HG02885 (cell line): Measurements from ENCODE around the gene TOR2A.
"Not testable (repeated sequence)": the region's sequence is repeated elsewhere in the genome, so short reads cannot be mapped to it uniquely, and the experiment has no call there.

Source experiments
- ATAC-seq: cut with Tn5 transposase; IDR thresholded peaks from one replicate; pipeline ENCODE4 v1.9.1; 2021; ENCODE audit warnings: mild to moderate bottlenecking; ENCODE audit not compliant: unreplicated experiment, poor library complexity

Gene TOR2A

DNA sequence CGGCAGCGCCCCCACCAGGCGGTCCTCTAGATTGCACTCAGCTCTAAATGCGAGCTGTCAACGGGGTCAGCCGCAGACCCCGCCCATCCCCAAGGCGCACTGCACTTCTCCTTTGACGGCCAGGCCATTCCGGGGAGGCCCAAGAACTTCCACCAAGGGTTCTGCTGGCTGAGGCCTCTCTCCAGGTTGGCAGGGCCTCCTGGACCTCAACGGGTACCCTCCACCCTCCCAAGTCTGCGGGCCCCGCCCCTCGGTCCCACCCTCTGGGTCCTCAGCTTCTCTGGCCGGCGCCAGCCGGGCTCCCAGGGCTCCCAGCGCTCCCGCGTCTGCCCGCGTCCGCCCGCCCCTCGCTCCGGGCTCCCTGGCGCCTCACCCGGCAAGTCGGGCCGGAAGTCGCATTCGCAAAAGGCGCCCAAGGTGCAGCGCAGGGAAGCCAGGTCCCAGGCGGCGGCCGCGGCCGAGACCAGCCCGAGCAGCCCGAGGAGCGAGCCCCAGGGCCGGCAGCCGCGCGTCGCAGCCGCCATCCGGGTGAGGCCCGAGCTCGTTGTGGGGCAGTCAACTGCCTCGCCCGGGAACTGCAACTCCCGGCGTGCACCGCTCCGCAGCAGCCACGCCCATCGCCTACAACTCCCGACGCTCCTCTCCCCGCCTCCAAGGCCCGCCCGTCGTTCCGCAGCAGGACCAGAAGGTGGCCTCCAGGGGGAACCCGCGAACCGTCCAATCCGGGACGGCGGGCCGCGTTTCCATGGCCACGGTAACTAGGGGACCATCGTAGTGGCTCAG lies at the start of gene TOR2A:
Gene TOR2A (minus strand): TSS at position 548 of the 783 bp plus-strand sequence. CDS start 24 bp downstream, at position 524.
- ATAC-seq: peak; percentile 89

DNA sequence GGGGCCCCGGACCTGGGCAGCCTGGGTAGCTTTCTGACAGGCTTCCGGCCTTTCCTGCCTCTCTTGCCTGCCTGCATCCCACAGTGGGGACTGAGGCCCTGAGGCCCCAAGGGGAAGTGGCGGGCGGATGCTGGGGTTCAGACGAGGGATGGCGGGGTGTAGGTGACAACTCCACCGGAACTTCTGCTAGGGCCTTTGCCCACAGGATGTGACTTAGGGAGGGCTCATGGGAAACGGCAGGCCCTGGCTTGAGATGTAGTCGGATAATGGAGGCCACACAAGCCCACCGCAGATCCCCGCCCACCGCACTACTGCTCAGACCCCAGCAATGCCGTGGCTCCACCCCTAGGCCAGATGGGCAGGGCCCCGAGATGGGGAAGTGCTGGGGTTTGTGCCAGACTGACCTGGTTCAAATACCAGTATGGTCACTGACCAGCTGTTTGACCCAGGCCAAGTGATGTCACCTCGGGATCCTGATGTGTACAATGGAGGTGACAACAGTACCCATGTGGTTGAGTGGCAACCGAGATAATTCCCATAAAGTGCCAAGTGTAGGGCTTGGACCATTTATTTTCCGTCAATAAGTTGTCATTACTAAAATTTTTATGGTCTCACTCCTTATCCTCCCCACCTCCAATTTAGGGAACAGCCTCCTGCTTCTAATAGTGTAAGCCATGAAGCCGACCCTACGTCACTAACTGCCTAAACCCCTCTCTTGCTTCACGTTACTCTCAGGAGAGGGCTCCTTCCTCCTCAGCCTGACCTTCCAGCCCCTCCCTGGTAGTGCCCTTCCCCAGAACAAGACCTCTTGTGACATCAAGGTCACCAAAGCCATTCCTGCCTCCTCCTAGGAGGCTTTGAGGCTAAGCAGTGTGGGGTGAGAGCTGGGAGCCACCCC lies 48.3 kb upstream of the TOR2A start:
- no peak for ATAC-seq

DNA sequence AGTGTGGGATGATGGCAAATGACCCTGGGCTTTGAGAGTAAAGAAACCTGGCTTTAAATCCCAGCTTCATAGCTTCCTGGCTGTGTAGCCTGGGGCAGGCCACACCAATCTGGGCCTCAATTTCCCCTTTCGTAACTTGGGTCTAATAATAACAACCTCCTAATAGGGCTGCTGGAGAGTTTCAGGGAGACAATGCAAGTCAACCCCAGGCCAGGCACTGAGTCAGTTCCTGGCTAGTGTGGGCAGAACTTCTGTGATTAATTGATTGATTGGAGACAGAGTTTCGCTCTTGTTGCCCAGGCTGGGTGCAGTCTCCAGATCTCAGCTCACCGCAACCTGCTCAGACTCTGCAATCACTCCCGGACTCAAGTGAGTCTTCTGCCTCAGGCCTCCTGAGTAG lies 46.7 kb upstream of the TOR2A start:
- ATAC-seq: no peak

DNA sequence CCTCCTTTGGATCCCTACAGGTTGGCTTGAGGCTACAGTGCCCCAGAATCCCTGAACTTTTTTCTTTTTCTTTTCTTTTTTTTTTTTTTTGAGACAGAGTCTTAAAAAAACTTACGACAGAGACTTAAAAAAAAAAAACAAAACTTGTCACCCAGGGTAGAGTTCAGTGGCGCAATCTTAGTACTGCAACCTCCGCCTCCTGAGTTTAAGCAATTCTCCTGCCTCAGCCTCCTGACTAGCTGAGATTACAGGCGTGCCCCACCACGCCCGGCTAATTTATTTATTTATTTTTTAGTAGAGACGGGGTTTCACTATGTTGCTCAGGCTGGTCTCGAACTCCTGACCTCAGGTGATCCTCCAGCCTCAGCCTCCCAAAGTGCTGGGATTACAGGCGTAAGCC lies 45.8 kb upstream of the TOR2A start:
- ATAC-seq: not testable (repeated sequence)

DNA sequence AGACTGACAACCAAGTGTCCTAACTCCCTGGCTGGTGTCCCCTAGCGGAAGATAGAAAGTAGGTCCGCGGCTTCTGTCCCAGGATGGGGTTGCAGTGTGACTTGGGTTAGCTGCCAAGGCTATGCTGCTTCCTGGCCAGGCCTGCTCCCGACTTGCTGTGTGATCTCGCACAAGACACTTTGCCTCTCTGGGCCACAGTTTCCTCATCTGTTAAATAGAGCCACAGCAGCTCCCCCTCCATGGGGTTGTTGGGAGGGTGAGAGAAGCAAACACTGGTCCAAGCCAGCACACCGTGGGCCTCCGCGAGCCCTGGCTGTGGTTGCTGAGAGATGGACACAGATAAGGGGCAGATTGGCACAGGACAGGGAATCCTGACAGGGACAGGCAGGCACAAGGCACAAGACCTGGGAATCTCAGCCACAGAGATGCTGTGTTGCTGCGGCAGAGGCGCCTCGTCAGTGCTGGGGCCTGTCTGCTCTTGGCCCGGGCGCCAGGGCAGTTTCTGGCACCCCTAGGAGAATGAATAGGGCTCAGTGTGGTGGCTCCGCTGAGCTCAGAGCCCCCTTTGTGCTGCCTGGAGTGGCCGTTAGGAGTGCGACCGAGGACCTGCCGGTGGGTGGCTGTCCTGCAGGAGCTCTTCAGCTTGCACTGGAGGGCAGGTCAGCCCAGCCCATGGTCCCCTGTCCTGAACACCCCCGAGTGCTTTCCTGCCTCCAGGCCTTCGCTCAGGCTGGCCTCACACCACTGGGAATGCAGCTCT lies 45.2 kb upstream of the TOR2A start:
- no peak for ATAC-seq

DNA sequence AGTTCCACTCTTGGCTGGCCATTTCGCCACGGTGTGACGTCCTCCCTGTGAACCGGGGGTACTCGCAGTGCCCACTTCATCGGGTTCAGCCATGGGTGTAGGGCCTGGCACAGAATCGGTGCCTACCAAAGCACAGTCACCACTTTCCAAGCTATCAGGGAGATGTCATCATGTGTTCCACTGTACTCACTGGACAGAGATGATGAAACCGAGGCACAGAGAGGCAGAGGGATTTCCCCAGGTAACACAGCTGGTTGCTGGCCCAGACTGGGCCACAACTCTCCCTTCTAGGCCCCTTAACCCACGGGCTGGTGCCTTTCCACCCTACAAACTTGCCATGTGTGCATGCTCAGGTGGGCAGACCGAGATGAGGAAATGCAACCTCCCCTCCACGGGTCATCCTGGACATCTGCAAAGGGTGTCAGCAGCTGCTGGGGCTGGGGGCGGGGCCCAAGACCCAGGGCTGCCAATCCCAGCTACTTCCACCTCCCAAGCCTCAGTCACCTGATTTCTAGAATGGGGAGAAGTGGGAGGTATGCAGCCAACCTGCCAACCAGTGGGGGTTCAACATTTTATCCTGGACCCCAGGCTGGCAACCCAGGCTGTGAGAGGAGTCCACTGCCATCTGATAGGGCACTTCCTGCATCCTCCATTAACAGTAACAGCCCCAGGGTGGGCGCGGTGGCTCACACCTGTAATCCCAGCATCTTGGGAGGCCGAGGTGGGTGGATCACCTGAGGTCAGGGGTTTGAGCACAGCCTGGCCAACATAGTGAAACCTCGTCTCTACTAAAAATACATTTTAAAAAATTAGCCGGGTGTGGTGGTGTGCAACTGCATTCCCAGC lies 44.3 kb upstream of the TOR2A start:
- ATAC-seq: peak; percentile 46

DNA sequence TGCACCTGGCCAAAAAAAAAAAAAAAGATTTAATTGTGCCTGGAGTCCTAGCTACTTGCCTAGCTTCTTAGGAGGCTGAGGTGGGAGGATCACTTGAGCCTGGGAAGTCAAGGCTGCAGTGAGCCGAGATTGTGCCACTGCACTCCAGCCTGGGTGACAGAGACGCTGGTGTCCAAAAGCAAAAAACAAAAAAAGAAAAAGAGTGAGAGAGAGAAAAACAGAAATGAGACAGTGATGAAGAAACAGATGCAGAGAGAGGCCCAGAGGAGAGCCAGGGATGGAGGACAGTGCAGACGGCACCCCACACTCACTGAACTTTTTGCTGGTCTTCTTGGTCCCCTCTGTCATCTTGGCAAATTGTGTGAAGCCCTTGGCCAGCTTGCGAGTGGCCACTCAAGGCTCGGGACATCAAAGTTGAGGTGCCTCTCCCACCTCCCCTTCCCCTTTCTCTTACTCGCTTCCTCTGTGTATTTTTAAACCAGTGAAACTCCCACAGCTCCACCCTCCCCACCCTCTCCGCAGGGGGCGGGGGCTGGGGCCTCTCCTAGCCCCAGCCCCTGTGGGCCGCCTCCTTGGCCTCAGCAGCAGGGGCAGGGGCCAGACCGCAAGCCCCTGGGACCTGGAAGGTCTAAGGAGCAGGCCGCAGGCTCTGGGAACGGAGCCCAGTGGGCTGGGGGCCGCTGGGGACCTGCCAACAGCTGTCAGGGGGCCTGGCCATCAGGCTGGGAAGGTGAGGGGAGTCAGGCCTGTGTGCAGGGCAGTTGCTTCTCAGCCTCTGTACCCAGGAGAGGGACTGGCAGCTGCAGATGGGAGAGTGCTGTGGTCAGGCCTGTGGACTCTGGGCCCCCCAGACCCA lies 43.4 kb upstream of the TOR2A start, which contains the start of gene SH2D3C:
Gene SH2D3C (minus strand): TSS at position 387 of the 856 bp plus-strand sequence. CDS start 39 bp downstream, at position 348.
- peak; percentile 44 for ATAC-seq

DNA sequence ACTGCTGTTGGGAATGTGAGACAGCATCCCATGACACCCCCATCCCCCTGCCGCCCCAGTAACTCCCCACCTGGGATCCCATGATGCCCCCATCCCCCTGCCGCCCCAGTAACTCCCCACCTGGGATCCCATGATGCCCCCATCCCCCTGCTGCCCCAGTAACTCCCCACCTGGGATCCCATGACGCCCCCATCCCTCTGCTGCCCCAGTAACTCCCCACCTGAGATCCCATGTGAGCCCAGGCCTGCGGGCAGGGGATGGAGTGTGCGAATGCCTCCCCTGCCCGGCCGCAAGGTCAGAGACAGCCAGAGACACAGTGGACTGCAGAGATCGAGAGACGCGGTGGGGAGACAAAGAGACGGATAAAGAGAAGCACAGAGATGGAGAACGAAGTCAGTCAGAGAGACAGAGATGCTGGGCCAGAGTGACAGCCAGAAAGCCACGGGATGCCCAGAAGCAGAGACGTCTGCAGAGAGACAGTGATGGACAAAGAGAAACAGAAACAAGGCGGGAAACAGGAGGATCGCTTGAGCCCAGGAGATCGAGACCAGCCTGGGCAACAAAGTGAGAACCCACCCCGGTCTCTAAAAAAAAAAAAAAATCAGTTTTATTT lies 42.4 kb upstream of the TOR2A start:
- no peak for ATAC-seq

DNA sequence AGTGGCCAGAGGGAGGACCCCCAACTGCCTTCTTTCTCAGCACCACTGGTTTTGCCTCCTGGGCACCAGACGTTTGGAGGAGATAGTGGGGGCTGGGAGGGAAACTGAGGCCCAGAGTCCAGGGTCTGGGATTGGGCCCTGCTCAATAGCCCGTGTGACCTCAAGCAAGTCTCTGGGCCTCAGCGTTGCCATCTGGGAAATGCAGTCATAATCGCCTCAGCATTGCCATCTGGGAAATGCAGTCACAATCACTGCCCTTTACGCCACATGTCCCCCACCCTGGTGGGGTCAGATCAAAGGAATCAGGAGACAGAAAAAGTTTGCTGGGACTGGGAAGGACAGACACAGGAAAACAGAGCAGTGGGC lies 41.8 kb upstream of the TOR2A start:
- no peak for ATAC-seq

DNA sequence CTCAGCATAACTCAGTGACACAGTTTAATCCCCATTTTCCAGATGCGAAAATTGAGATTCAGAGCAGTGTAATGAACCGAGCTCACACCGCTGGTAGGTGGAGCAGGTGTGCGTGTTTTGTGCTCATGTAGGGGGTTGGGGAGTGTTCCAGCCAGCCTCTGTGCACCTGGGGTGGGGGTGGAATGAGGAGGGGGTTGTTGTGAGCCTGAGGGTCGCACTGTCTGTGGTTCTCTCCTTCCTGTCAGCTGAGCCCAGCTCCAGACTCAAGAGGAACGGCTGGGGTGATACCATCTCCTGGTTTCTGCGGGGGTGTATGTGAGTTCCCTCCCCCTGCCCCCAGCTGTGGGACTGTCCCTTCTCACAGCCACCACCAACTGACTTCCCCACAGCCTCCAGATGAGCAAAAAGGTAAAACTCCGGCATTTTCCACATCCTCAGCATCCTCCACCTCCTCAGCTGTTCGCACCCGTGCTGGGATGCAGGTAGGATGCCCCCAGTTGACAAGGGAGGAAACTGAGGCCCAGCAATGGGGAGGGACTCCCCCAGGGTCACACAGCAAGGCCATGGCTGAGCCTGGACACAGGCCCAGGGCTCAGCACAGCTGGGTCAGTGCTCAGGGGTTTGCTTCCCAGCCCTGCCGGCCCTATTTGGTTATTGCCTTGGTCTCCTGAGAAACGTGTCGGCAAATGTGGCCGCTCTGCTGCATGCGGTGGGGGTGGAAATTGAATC lies 41.3 kb upstream of the TOR2A start:
- ATAC-seq: no peak

DNA sequence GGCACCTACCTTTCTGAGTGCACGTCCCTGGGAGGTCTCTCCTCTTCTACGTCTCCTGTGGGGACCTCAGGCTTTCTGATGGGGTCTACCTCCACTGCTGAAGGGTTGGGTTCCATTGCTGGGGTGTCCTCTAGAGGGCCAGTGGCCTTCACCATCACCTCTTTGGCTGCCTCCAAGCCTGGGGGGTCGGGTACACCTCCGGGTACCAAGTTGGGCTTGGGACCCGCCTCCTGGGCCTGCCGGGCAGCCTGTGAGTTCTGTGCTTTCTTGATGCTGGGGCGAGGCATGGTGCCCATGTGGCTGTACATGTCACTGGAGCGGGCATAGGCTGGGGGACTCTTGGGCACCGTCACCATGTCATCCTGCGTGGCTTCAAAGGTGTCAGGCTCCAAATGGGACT lies 38.9 kb upstream of the TOR2A start:
- no peak for ATAC-seq

DNA sequence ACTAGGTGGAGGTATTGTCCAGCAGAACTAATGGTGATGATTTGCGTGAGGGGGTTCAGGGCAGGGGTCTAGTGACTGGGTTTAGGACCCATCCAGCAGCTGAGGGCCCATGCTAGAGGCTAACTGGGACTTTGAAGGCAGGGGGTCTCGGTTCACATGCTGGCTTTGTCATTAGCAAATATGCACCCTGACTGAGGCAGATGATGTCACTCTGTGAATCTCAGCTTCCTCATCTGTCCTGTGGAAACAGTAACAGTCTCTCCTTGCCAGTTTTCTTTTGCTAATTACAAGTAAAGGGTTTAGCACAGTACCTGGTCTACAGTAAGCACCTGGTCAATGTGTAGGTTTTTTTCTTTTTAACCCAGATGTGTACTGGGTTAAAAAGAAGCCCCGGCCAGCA lies 38.2 kb upstream of the TOR2A start:
- no peak for ATAC-seq

DNA sequence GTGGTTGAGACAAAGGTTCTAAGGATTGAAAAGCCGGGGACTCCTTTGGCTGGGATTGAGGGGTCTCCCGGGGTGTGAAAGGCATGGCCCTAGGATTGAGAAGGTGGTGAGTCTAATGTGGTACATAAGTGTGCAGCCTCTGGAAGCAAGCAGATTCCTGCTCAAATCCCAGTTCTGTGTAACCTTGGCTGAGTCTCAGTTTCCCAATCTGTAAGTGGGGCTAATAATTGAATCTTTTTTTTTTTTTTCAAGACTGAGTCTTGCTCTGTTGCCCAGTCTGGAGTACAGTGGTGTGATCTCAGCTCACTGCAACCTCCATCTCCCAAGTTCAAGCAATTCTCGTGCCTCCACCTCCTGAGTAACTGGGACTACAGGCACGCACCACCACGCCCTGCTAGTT lies 37.5 kb upstream of the TOR2A start:
- no peak for ATAC-seq

DNA sequence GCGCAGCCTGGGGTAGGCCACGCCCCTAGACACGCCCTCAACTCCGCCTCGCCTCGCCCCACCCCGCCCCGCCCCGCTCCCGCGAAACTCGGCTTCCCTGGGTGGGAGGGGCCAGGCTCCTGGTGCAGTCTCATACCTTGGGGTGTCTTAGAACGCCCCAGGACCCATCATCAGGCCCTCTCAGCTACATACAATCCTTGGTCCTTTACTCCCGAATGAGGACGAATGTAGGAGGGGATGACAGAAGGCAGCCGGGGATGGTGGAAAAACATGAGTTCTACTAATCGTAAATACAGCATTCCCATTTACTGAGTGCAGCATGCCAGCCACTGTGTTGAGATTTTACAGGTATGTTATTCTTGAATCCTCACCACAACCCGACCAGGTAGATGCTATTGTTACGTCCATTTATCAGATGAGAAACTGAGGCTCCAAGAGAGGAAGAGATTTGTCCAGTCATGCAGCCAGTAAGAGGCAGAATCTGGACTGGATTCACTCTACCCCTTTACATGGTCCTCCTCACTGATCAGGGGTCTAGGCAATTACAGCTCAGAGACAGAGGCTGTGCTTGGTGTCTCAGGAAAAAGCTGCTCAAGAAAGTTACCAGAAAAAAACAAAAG lies 36.6 kb upstream of the TOR2A start:
- no peak for ATAC-seq

DNA sequence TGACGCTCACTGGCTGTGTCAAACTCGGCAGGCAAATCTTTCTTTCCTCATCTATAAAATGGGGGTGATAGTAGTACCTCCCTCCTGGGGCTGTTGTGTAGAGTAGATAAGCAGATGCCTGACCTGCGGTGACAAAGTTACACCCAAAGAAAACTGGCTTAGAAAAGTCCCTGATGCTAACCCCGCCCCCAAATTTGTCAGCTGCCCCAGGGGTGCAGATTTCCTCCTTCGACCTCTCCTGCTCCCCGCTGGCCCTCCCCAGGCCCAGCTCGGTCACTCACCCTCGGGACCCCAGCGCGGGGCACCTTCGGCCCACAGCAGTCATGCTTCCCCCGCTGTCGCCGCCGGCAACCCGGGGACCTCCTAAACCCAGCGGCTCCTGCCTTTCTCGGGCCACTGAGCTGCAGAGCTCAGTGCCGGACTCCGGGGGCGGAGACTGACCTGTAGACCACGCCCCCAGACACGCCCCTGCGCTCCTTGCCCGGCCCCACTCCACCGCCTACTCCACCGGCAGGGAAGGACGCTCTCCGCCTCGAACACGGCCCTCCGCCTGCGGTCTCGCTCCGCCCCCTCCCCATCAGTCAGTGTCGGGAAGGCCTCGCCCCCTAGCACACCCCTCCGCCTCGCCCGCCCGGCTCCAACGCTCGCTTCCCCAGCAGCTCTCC lies 35.9 kb upstream of the TOR2A start:
- ATAC-seq: peak; percentile 86

DNA sequence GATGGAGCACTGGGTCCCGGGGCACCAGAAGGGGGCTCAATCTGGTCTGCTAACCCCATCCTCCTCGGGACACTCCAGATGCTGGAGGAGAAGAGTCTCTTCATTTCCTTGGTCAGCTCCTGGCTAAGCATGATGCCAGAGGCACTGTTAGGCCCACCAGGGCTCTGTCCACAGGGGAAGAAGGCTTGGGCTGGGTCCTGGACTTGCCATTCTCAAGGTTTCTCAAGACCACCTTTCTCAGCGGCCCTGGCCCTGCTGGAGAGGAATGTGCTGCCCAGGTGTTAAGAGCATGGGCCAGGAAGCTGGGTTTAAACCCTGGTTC lies 35.5 kb upstream of the TOR2A start:
- no peak for ATAC-seq
